ENCODE data around the gene JAKMIP2. TPM values are rescaled to one million over a fixed set of nuclear protein-coding genes. Genes with fewer than 3 reads are reported as not detected.

Gene JAKMIP2
- polyA plus RNA-seq, 1 of the 3 experiments (the other 2 are of a cell fraction), result 2.1 TPM

- Histone ChIP-seq H3K27ac (ENCODE audit: low read depth in 2 of 2, low read length in 1 of 2) (peak overlapping the region; percentile 90 to 97), H3K9me2 (no peaks in the 10 kb centered on the region), H3K4me2 (peak overlapping the region; percentile 65), H3K9ac (peak overlapping the region; percentile 75), H3K9me3 (0 out of 2 replicates have a peak, but pooled peaks cover 7% of the 10 kb centered on the region), H4K20me1 (ENCODE audit: insufficient read depth) (no peaks in the 10 kb centered on the region), H3K4me3 (ENCODE audit: low read depth in 2 of 2, low read length in 1 of 2) (peak overlapping the region in 1 of 2 experiments; percentile 21; a peak in 2 of 4 replicates), H3K27me3 (ENCODE audit: insufficient read depth) (no peaks in the 10 kb centered on the region), H3K79me2 (ENCODE audit: insufficient read depth) (no peaks in the 10 kb centered on the region), H3F3A (replicated peaks; ENCODE audit: insufficient read depth) (peaks cover 19% of the 10 kb centered on the region), H3K4me1 (ENCODE audit: control insufficient read depth in 1 of 2, insufficient read depth in 2 of 2, low read depth in 1 of 2, low read length in 1 of 2) (peaks cover 9 to 13% of the 10 kb centered on the region in 2 experiments; a peak in 2 of 4 replicates), H3K36me3 (replicated peaks in 1 of 2; ENCODE audit: control insufficient read depth in 1 of 2, insufficient read depth in 2 of 2, low read length in 1 of 2) (no peaks in the 10 kb centered on the region), H2AFZ (ENCODE audit: low read depth) (peak overlapping the region; percentile 72)
- WGBS (ENCODE audit: low lambda C conversion rate), result 13% methylated on average over 7 of the region's 7 CpGs
- CTCF ChIA-PET, result interaction anchor here (0.8 to 2.1 kb wide), 12 partner anchors 10 to 588 kb away, joined by 3 to 9 read pairs (median 5); partner anchors contain the start of gene DPYSL3
- peak; percentile 41 for DNase-seq
- POLR2A ChIA-PET, result no interaction called here
- TF ChIP-seq MEF2A (IDR thresholded peaks at IDR 0.05; ENCODE audit: borderline replicate concordance, low read depth) (peak; percentile 48; the same call in 1 of the 2 replicates), POLR2AphosphoS5 (IDR thresholded peaks at IDR 0.05; ENCODE audit: low read depth, low read length) (peak; percentile 83), TEAD4 (IDR thresholded peaks at IDR 0.05; ENCODE audit: borderline replicate concordance, insufficient read depth) (peak; percentile 93), RFX5 (IDR thresholded peaks at IDR 0.05; ENCODE audit: low read length) (no peak), JUND (IDR thresholded peaks at IDR 0.05) (peak; percentile 82), RXRA (IDR thresholded peaks at IDR 0.05; ENCODE audit: borderline replicate concordance, low read depth) (peak; percentile 55), USF1 (IDR thresholded peaks at IDR 0.05; ENCODE audit: borderline replicate concordance, low read depth) (no peak), FOSL2 (IDR thresholded peaks at IDR 0.05; ENCODE audit: borderline replicate concordance, low read depth) (no peak), NRF1 (IDR thresholded peaks at IDR 0.05; ENCODE audit: low read depth, low read length) (no peak), NFIC (IDR thresholded peaks at IDR 0.05; ENCODE audit: borderline replicate concordance) (peak; percentile 82), USF2 (IDR thresholded peaks at IDR 0.05; ENCODE audit: borderline replicate concordance, low read depth, low read length) (no peak), PBX3 (IDR thresholded peaks at IDR 0.05) (peak; percentile 97), CHD2 (IDR thresholded peaks at IDR 0.05; ENCODE audit: low read length, partially characterized antibody) (no peak), FOXJ3 (CRISPR knock-in tag; IDR thresholded peaks at IDR 0.05) (no peak), FOXM1 (IDR thresholded peaks at IDR 0.05; ENCODE audit: low read depth) (peak; percentile 94), MAX (IDR thresholded peaks at IDR 0.05; ENCODE audit: low read depth) (peak; percentile 64), SMC3 (IDR thresholded peaks at IDR 0.05; ENCODE audit: low read depth, low read length) (no peak), CTCF (IDR thresholded peaks at IDR 0.05) (no peak), GABPA (IDR thresholded peaks at IDR 0.05; ENCODE audit: low read depth) (no peak), EZH2phosphoT487 (IDR thresholded peaks at IDR 0.05; ENCODE audit: borderline replicate concordance, low read depth) (no peak), REST (IDR thresholded peaks at IDR 0.05; ENCODE audit: low read depth, low read length) (peak; percentile 57; the same call in 1 of the 2 replicates), ZBTB33 (IDR thresholded peaks at IDR 0.05; ENCODE audit: borderline replicate concordance, low read depth) (peak; percentile 71; the same call in 1 of the 2 replicates)
These were observed 228.2 kb downstream of the JAKMIP2 start for GRCh38 chr5:147554261-147554817.
